WTC11 (cell line): ENCODE measurements around the gene IFITM2. TPM values are rescaled to one million over a fixed set of nuclear protein-coding genes. Genes with fewer than 3 reads are reported as not detected.

Experiments used
- ATAC-seq: fragments of 200-7000 bp; cut with Tn5 transposase; 2 replicates; pipeline ENCODE4 v1.10.0; 2021; ENCODE audit warnings: mild to moderate bottlenecking, moderate library complexity
- CTCF ChIA-PET: fragments of 300-600 bp; sonication (Branson Sonifier 250); formaldehyde crosslinking; loops from one replicate; lab custom pipeline; 2021; ENCODE audit warnings: antibody characterized with exemption; lab: Charles Lee
- POLR2A ChIA-PET: fragments of 350-600 bp; sonication (Branson Sonifier 250); formaldehyde crosslinking; loops from one replicate; lab custom pipeline; 2021; ENCODE audit warnings: antibody characterized with exemption; lab: Charles Lee
- DNase-seq: peaks from one replicate; pipeline ENCODE4 v3.0.0; 2021; ENCODE audit warnings: low spot score
- H3K27ac Mint-ChIP-seq: 2 replicates; pipeline ENCODE4 v1.8.0; 2021; ENCODE audit warnings: mixed read lengths
- H3K27me3 Mint-ChIP-seq: 2 replicates; pipeline ENCODE4 v1.8.0; 2021; ENCODE audit warnings: low read depth, mild to moderate bottlenecking, moderate library complexity, mixed read lengths
- H3K36me3 Mint-ChIP-seq: 2 replicates; pipeline ENCODE4 v1.8.0; 2021; ENCODE audit warnings: mixed read lengths
- H3K4me1 Mint-ChIP-seq: 2 replicates; pipeline ENCODE4 v1.8.0; 2022; ENCODE audit warnings: mixed read lengths
- H3K4me3 Mint-ChIP-seq: 2 replicates; pipeline ENCODE4 v1.8.0; 2021; ENCODE audit warnings: mild to moderate bottlenecking, moderate library complexity, mixed read lengths
- H3K9me3 Mint-ChIP-seq: 2 replicates; pipeline ENCODE4 v1.8.0; 2021; ENCODE audit warnings: mixed read lengths
- CBFB ChIP-seq: sonication (generic); formaldehyde crosslinking; IDR thresholded peaks from 2 replicates; pipeline ENCODE4 v1.8.1; 2022; ENCODE audit warnings: mild to moderate bottlenecking, low read depth, missing genetic modification reagents
- CREB1 ChIP-seq: sonication (generic); formaldehyde crosslinking; IDR thresholded peaks from 2 replicates; pipeline ENCODE4 v1.8.0; 2023; ENCODE audit warnings: mild to moderate bottlenecking, missing genetic modification reagents
- CREM ChIP-seq: sonication (generic); formaldehyde crosslinking; IDR thresholded peaks from 2 replicates; pipeline ENCODE4 v1.8.1; 2022; ENCODE audit warnings: mild to moderate bottlenecking, missing genetic modification reagents, moderate library complexity
- ELF4 ChIP-seq: sonication (generic); formaldehyde crosslinking; IDR thresholded peaks from 2 replicates; pipeline ENCODE4 v1.8.1; 2022; ENCODE audit warnings: low read depth, mild to moderate bottlenecking, moderate library complexity, missing genetic modification reagents
- FOXP1 ChIP-seq: sonication (generic); formaldehyde crosslinking; IDR thresholded peaks from 2 replicates; pipeline ENCODE4 v1.8.0; 2022; ENCODE audit warnings: missing genetic modification reagents, mild to moderate bottlenecking, moderate library complexity, borderline replicate concordance
- JUN ChIP-seq: sonication (generic); formaldehyde crosslinking; IDR thresholded peaks from 2 replicates; pipeline ENCODE4 v1.8.0; 2023; ENCODE audit warnings: mild to moderate bottlenecking, missing genetic modification reagents
- MXD4 ChIP-seq: fragments of 250-450 bp; sonication (Bioruptor Pico); IDR thresholded peaks from 2 replicates; pipeline ENCODE4 v1.8.0; 2021; ENCODE audit warnings: mild to moderate bottlenecking, moderate library complexity, borderline replicate concordance
- NFYB ChIP-seq: sonication (generic); formaldehyde crosslinking; conservative IDR thresholded peaks from 2 replicates; pipeline ENCODE4 v1.8.0; 2022; ENCODE audit warnings: low read depth, missing genetic modification reagents
- NR2C2 ChIP-seq: sonication (generic); formaldehyde crosslinking; IDR thresholded peaks from 2 replicates; pipeline ENCODE4 v1.8.0; 2022; ENCODE audit warnings: mild to moderate bottlenecking, missing genetic modification reagents
- SMAD4 ChIP-seq: sonication (generic); formaldehyde crosslinking; IDR thresholded peaks from 2 replicates; pipeline ENCODE4 v1.8.0; 2022; ENCODE audit warnings: mild to moderate bottlenecking, missing genetic modification reagents
- ZNF317 ChIP-seq: sonication (generic); formaldehyde crosslinking; IDR thresholded peaks from 2 replicates; pipeline ENCODE4 v1.8.1; 2023; ENCODE audit warnings: low read depth, mild to moderate bottlenecking, moderate library complexity, missing genetic modification reagents, borderline replicate concordance
- ZNF671 ChIP-seq: fragments of 250-450 bp; sonication (Bioruptor Pico); IDR thresholded peaks from 2 replicates; pipeline ENCODE4 v1.8.0; 2021; ENCODE audit warnings: mild to moderate bottlenecking
- total RNA-seq: library from RNA; stranded (reverse); gene quantifications from 3 replicates; pipeline ENCODE4 v1.2.3, GENCODE V29; 2021
- TF ChIP-seq, protein P1 (sequence below): sonication (generic); formaldehyde crosslinking; conservative IDR thresholded peaks from 2 replicates; pipeline ENCODE4 v1.8.1; 2023; ENCODE audit warnings: mild to moderate bottlenecking, low read depth, missing genetic modification reagents, moderate library complexity
- TF ChIP-seq, protein P2 (sequence below): fragments of 250-450 bp; sonication (Bioruptor Pico); conservative IDR thresholded peaks from 2 replicates; pipeline ENCODE4 v1.9.0; 2021; ENCODE audit warnings: mild to moderate bottlenecking
- TF ChIP-seq, protein P3 (sequence below): sonication (generic); formaldehyde crosslinking; IDR thresholded peaks from 2 replicates; pipeline ENCODE4 v1.8.0; 2023; ENCODE audit warnings: missing genetic modification reagents
- TF ChIP-seq, protein P4 (sequence below): sonication (generic); formaldehyde crosslinking; conservative IDR thresholded peaks from 2 replicates; pipeline ENCODE4 v1.8.1; 2022; ENCODE audit warnings: mild to moderate bottlenecking, missing genetic modification reagents
- TF ChIP-seq, protein P5 (sequence below): fragments of 250-450 bp; sonication (Bioruptor Pico); IDR thresholded peaks from 2 replicates; pipeline ENCODE4 v2.1.2; 2022; ENCODE audit warnings: mild to moderate bottlenecking, moderate library complexity
- TF ChIP-seq, protein P6 (sequence below): fragments of 250-450 bp; sonication (Bioruptor Pico); IDR thresholded peaks from 2 replicates; pipeline ENCODE4 v1.9.0; 2021; ENCODE audit warnings: mild to moderate bottlenecking
- TF ChIP-seq, protein P7 (sequence below): sonication (generic); formaldehyde crosslinking; IDR thresholded peaks from 2 replicates; pipeline ENCODE4 v1.8.0; 2022; ENCODE audit warnings: mild to moderate bottlenecking, missing genetic modification reagents
- TF ChIP-seq, protein P8 (sequence below): sonication (generic); formaldehyde crosslinking; IDR thresholded peaks from 2 replicates; pipeline ENCODE4 v1.8.1; 2023; ENCODE audit warnings: mild to moderate bottlenecking, moderate library complexity, missing genetic modification reagents
- TF ChIP-seq, protein P9 (sequence below): sonication (generic); formaldehyde crosslinking; IDR thresholded peaks from 2 replicates; pipeline ENCODE4 v1.8.1; 2023; ENCODE audit warnings: mild to moderate bottlenecking, missing genetic modification reagents

The IFITM2 gene
- total RNA-seq, 1 experiment from 2014 or later = 436 TPM

DNA sequence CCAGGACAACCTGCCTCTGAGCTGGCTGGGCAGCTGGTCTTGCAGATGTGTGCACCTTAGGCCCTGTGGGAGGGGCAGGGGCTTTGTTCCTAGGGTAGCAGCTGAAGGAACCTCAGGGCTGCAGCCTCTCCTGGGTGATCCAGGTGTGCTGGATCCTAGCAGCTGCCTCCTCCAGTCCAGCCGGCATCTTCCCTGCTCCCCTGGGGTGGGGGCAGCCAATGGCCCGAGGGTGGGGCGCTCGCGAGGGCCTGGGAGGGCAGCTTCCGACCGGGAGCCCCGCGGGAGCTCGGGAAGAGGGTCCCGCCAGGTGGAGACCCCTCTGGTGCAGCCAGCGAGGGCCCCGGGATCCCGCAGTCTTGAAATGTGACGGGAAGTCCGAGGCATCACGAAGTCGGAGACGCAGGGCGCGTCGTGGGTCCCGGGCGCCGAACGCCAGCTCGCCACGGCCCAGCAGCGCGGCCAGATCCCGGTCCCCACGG, 7.9 kb downstream of the IFITM2 start (continued):
- TF ChIP-seq, protein P1, sequence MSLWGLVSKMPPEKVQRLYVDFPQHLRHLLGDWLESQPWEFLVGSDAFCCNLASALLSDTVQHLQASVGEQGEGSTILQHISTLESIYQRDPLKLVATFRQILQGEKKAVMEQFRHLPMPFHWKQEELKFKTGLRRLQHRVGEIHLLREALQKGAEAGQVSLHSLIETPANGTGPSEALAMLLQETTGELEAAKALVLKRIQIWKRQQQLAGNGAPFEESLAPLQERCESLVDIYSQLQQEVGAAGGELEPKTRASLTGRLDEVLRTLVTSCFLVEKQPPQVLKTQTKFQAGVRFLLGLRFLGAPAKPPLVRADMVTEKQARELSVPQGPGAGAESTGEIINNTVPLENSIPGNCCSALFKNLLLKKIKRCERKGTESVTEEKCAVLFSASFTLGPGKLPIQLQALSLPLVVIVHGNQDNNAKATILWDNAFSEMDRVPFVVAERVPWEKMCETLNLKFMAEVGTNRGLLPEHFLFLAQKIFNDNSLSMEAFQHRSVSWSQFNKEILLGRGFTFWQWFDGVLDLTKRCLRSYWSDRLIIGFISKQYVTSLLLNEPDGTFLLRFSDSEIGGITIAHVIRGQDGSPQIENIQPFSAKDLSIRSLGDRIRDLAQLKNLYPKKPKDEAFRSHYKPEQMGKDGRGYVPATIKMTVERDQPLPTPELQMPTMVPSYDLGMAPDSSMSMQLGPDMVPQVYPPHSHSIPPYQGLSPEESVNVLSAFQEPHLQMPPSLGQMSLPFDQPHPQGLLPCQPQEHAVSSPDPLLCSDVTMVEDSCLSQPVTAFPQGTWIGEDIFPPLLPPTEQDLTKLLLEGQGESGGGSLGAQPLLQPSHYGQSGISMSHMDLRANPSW (CRISPR knock-in tag) = no peak
- TF ChIP-seq ELF4 (CRISPR knock-in tag) = no peak
- TF ChIP-seq, protein P2, sequence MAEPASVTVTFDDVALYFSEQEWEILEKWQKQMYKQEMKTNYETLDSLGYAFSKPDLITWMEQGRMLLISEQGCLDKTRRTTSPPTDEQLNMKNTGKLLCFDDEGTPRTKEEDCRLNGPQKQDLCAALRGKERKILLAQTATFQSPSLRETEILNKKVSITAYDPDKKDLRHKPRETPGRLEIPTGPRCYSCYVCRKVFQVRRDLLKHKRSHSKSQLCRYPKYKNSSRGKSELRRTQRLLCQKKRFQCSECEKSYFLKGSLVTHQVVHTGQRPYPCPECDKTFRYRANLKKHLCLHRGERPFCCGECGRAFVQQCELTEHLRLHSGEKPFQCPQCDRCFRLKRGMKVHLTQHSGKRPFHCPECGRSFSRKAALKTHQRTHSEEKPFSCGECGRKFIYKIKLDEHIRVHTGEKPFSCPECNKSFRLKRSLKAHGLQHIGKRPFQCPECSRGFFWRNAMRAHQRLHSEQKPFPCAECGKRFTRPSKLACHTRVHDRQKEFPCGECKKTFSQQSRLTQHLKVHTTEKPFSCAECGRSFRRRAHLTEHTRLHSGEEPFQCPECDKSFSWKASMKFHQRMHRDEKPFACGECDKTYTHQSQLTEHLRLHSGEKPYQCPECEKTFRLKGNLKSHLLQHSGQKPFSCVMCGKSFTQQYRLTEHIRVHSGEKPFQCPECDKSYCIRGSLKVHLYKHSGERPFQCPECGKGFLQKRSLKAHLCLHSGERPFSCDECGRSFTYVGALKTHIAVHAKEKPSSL (CRISPR knock-in tag) = no peak
- TF ChIP-seq, protein P3, sequence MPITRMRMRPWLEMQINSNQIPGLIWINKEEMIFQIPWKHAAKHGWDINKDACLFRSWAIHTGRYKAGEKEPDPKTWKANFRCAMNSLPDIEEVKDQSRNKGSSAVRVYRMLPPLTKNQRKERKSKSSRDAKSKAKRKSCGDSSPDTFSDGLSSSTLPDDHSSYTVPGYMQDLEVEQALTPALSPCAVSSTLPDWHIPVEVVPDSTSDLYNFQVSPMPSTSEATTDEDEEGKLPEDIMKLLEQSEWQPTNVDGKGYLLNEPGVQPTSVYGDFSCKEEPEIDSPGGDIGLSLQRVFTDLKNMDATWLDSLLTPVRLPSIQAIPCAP (CRISPR knock-in tag) = 0 out of 2 replicates have a peak, but pooled peaks have one; percentile 6
- TF ChIP-seq CBFB (CRISPR knock-in tag) = no peak

DNA sequence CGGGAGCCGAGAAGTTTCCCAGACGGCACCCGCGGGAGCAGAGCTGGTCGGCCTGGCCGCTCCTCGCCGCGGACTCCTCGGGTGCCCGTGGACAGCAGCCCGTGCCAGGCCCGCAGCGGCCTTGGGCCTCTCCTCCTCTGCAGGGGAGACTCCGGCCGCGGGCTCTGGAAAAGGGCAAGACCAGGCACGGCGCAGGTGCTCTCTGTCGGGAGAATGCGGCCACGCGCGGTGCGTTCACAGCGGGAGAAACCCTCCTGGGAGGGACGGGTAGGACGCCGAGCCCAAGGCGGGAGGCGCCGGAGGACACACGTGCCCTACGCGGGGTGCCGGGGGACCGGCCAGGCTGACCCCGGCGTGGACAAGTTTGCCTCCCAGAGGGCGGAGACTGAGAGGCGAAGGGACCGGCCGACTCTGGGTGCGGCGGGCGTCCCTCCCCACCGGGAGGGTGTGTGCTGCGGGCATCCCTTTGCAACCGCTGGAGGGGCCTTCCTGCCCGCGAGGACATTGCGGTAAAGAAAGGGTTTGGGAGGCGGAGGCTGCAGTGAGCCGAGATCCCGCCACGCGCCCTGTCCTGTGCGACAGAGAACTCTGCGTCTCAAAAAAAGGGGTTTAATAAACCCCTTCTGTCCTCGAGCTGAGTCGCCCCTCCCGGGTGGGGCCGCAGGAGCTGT, 8.6 kb downstream of the IFITM2 start:
- Mint-ChIP-seq H3K27ac (peak overlapping the region; percentile 96), H3K4me3 (peak overlapping the region; percentile 75), H3K4me1 (peaks cover 43% of the 10 kb centered on the region), H3K36me3 (peaks cover 11% of the 10 kb centered on the region), H3K9me3 (no peaks in the 10 kb centered on the region), H3K27me3 (no peaks in the 10 kb centered on the region)
- ChIA-PET POLR2A (interaction anchor here (0.6 to 1.8 kb wide), 4 partner anchors 35 to 396 kb away, joined by 3 to 9 read pairs (median 3); no protein-coding TSS in a partner anchor), CTCF (interaction anchor here (1.2 to 3.6 kb wide), 8 partner anchors 9 to 91 kb away, joined by 3 to 34 read pairs (median 6); partner anchors contain the start of gene IFITM2)
- DNase-seq (peak; percentile 29), ATAC-seq (no peak)
- TF ChIP-seq SMAD4 (CRISPR knock-in tag) (no peak), JUN (CRISPR knock-in tag) (no peak), CREB1 (CRISPR knock-in tag) (no peak), MXD4 (CRISPR knock-in tag) (no peak), ZNF671 (CRISPR knock-in tag) (no peak), CBFB (CRISPR knock-in tag) (0 out of 2 replicates have a peak, but pooled peaks have one; percentile 4), NFYB (CRISPR knock-in tag) (0 out of 2 replicates have a peak, but pooled peaks have one; percentile 24), NR2C2 (no peak), CREM (no peak), FOXP1 (CRISPR knock-in tag) (peak; percentile 52; the same call in 1 of the 2 replicates), ZNF317 (CRISPR knock-in tag) (no peak)
- TF ChIP-seq, protein P4, sequence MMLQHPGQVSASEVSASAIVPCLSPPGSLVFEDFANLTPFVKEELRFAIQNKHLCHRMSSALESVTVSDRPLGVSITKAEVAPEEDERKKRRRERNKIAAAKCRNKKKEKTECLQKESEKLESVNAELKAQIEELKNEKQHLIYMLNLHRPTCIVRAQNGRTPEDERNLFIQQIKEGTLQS (CRISPR knock-in tag) = no peak
- TF ChIP-seq, protein P5, sequence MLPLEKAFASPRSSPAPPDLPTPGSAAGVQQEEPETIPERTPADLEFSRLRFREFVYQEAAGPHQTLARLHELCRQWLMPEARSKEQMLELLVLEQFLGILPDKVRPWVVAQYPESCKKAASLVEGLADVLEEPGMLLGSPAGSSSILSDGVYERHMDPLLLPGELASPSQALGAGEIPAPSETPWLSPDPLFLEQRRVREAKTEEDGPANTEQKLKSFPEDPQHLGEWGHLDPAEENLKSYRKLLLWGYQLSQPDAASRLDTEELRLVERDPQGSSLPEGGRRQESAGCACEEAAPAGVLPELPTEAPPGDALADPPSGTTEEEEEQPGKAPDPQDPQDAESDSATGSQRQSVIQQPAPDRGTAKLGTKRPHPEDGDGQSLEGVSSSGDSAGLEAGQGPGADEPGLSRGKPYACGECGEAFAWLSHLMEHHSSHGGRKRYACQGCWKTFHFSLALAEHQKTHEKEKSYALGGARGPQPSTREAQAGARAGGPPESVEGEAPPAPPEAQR (CRISPR knock-in tag) = no peak
- TF ChIP-seq, protein P6, sequence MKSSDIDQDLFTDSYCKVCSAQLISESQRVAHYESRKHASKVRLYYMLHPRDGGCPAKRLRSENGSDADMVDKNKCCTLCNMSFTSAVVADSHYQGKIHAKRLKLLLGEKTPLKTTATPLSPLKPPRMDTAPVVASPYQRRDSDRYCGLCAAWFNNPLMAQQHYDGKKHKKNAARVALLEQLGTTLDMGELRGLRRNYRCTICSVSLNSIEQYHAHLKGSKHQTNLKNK (CRISPR knock-in tag) = 0 out of 2 replicates have a peak, but pooled peaks have one; percentile 4
- TF ChIP-seq, protein P7, sequence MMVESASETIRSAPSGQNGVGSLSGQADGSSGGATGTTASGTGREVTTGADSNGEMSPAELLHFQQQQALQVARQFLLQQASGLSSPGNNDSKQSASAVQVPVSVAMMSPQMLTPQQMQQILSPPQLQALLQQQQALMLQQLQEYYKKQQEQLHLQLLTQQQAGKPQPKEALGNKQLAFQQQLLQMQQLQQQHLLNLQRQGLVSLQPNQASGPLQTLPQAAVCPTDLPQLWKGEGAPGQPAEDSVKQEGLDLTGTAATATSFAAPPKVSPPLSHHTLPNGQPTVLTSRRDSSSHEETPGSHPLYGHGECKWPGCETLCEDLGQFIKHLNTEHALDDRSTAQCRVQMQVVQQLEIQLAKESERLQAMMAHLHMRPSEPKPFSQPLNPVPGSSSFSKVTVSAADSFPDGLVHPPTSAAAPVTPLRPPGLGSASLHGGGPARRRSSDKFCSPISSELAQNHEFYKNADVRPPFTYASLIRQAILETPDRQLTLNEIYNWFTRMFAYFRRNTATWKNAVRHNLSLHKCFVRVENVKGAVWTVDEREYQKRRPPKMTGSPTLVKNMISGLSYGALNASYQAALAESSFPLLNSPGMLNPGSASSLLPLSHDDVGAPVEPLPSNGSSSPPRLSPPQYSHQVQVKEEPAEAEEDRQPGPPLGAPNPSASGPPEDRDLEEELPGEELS (CRISPR knock-in tag) = no peak; the same call in 1 of the 2 replicates
- TF ChIP-seq, protein P8, sequence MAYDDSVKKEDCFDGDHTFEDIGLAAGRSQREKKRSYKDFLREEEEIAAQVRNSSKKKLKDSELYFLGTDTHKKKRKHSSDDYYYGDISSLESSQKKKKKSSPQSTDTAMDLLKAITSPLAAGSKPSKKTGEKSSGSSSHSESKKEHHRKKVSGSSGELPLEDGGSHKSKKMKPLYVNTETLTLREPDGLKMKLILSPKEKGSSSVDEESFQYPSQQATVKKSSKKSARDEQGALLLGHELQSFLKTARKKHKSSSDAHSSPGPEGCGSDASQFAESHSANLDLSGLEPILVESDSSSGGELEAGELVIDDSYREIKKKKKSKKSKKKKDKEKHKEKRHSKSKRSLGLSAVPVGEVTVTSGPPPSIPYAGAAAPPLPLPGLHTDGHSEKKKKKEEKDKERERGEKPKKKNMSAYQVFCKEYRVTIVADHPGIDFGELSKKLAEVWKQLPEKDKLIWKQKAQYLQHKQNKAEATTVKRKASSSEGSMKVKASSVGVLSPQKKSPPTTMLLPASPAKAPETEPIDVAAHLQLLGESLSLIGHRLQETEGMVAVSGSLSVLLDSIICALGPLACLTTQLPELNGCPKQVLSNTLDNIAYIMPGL (CRISPR knock-in tag) = 0 out of 2 replicates have a peak, but pooled peaks have one; percentile 17
- TF ChIP-seq, protein P9, sequence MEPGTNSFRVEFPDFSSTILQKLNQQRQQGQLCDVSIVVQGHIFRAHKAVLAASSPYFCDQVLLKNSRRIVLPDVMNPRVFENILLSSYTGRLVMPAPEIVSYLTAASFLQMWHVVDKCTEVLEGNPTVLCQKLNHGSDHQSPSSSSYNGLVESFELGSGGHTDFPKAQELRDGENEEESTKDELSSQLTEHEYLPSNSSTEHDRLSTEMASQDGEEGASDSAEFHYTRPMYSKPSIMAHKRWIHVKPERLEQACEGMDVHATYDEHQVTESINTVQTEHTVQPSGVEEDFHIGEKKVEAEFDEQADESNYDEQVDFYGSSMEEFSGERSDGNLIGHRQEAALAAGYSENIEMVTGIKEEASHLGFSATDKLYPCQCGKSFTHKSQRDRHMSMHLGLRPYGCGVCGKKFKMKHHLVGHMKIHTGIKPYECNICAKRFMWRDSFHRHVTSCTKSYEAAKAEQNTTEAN (CRISPR knock-in tag) = no peak
